ENCODE data around the gene NVL.

The NVL gene

DNA sequence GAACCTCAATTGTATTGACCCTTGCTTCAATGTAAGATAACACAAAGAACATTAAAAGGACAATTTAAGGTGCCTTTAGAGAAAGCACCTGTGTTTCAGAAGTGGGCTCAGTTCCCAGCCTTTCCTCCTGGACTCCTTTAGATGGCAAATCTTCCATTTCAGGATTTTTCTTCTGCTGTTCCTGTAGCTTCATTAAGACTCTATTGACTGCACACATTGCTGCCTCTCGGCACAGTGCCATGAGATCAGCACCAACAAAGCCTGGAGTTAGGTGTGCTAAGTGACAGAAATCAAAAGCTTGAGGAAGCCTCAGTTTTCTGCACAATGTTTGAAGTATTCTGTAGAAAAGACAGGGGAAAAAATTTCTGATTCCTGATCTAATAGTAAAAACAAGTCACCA, 40.6 kb downstream of the NVL start:
- in situ Hi-C loops (cut with HindIII; ENCODE audit: low sequenced_read_pairs) = loop anchor here (5.0 kb wide), 1 partner anchor 122 kb away; no protein-coding TSS in a partner anchor

DNA sequence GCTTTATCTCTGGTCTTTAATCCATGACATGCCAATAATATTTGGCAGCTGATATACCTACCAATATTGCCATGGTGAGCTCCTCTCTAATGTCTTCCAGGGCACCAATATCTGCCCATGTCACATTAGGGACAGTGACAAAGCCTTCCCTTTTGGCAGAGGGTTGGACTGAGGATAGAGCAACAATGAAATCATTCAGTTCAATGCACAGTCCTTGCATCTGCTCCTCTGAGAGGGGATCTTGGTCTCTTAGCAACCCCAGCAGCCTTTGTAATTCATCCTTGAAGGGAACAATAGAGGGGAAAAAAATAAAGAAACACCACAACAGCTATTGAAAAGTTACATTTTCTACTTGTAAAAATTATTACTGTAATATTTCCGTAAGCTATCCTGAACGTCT, 42.3 kb downstream of the NVL start:
- in situ Hi-C loops (cut with HindIII; ENCODE audit: low sequenced_read_pairs) = loop anchor here (5.0 kb wide), 1 partner anchor 120 kb away; no protein-coding TSS in a partner anchor

DNA sequence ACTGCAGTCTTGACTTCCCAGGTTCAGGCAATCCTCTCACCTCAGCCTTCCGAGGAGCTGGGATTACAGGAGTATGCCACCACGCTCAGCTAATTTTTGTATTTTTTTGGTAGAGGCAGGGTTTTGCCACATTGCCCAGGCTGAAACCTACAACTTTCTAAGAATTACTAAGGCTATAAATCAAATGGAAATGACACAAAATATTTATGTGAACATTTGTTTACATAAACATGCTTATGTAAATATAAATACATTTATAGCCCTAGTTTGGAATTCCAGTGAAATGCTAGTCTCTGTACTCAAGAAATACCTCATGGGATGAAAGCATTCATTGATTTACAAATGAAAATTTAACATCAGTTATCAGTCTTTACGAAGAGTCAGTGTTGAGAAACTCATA, 47.8 kb downstream of the NVL start:
- in situ Hi-C loops (cut with HindIII; ENCODE audit: low sequenced_read_pairs) = no loop called here

DNA sequence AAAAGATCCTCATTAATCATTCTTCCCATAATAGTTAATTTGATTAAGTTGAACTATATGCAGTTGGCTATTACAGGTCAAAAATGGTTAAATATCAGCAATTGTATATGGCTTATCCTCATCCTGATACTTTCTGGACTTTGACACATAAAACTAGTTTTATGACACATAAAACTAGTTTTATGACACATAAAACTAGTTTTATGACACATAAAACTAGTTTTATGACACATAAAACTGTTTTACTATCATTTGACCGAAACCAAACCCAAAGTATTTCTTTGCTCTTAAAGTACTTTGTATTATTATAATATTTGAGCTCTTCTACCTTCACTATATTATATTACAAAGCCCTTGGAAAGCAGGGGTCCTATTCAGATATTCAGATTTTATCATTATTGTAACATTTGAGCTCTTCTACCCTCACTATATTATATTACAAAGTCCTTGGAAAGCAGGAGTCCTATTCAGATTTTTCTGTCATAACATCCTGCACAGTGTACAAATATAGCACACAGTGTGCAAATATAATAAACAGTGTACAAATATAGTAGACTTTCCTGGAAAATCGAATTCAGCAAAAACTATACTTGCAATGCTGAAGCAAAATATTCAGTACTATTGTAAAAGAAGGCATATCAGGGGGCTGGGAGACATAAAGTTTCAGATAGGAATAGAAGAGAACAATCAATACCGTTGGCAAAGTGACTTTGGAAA, 53.0 kb downstream of the NVL start:
- in situ Hi-C loops (cut with HindIII; ENCODE audit: low sequenced_read_pairs) = no loop called here

DNA sequence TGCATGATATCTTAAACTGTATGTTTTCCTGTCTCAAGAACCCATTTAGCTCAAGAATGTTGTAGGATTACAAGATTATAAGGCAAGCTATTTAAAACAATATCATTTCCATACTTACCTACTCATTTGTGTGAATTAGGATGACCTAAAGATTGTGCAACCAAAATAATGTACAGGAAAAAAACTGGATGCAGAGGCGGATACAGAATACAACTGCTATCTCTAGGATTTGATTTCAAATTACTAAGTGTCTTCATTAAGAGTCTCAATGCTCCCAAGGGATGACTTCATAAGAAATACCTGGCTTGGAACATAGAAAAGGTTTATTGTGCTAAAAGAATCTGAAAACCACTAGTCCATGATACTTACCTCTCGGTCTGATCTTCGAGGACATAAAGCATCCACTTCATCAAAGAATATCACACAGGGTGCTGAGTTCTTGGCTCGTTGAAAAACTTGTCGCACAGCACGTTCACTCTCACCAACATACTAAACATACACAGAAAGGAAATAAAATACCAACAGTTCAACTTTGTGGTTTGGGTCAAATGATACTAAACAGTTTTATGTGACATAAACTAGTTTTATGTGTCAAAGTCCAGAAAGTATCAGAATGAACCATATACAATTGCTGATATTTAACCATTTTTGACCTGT, 54.9 kb downstream of the NVL start:
- in situ Hi-C loops (cut with HindIII; ENCODE audit: low sequenced_read_pairs) = no loop called here

DNA sequence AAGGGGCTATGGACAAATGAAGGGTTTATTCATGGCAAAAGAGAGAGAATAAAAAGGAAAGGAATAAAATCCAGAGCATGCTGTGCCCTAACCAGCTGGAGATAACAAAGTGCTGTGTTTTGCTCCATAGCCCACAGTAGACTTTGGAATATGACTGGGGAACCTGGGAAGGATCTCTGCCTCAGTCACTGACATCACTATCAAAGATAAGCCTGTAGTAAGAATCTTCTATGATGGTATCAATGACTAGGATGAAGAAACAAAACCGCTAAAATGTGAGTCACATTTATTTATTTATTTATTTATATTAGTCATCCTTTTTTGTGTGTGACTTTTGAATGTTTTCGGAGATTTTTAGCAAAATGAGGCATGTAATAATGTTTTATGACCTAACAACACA, 56.3 kb downstream of the NVL start:
- in situ Hi-C loops (cut with HindIII; ENCODE audit: low sequenced_read_pairs) = no loop called here

DNA sequence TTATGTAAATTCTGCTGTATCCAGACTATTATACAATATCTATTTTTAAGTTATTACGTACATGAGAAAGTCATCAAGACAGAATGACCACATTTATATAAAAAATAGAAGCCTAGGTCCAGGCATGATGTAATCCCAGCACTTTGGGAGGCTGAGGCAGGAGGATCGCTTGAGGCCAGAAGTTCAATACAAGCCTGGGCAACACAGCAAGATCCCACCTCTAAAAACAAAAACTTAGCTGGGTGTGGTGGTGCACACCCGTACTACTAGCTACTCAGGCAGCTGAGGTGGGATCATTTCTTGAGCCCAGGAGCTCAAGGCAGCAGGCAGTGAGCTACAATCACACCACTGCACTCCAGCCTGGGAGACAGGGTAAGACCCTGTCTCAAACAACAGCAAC, 58.9 kb downstream of the NVL start:
- in situ Hi-C loops (cut with HindIII; ENCODE audit: low sequenced_read_pairs) = no loop called here

DNA sequence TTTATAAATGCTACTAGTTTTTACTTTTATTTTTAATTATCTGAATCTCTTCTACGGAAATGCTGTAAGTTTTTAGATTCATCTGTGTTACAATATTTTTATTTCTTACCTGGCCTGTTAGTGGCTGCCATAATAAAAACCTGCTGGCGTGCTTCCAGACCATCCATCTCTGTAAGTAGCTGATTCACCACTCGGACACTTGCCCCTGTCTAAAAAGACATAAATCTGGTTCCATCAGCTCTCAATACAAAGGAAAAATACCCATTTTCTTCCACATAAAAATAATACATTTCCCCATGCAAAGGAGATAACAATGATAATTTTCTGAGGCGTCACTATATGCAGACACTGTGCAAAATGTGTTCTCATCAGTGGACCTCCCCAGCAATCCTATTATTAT, 62.0 kb downstream of the NVL start:
- in situ Hi-C loops (cut with HindIII; ENCODE audit: low sequenced_read_pairs) = no loop called here

DNA sequence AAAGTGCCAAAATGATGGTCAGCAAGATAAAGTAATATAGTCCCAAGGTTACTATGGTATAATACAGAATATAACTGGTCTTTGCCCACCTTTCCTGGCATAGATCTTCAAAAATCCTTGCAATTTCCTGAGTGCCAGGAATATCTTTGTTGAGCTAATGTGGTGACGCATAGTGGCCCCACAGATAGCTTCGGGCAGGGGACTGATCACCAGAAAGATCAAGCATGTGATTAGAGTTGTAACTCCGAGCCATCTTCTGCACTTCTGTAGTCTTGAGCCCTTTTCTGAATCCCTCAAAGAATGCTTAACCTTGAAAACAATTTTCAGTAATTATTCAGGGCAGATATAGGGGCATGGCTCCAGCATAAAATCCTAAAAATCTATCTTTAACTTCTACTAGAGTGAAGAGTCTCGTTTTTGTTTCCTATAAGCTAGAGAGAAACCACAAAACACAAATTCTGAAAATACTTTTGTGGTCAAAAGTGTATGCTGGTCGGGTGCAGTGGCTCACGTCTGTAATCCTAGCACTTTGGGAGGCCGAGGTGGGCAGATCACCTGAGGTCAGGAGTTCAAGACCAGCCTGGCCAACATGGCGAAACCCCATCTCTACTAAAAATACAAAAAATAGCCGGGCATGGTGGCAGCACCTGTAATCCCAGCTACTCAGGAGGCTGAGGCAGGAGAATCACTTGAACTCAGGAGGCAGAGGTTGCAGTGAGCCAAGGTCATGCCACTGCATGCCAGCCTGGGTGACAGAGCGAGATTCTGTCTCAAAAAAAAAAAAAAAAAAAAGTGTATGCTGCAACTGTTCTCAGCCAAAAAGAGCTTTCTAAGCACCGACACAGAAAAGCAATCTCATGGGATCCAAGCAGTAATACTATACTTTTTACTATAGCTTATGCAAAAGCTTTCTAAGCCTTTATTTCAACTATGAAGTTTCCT, 62.8 kb downstream of the NVL start:
- in situ Hi-C loops (cut with HindIII; ENCODE audit: low sequenced_read_pairs) = no loop called here

DNA sequence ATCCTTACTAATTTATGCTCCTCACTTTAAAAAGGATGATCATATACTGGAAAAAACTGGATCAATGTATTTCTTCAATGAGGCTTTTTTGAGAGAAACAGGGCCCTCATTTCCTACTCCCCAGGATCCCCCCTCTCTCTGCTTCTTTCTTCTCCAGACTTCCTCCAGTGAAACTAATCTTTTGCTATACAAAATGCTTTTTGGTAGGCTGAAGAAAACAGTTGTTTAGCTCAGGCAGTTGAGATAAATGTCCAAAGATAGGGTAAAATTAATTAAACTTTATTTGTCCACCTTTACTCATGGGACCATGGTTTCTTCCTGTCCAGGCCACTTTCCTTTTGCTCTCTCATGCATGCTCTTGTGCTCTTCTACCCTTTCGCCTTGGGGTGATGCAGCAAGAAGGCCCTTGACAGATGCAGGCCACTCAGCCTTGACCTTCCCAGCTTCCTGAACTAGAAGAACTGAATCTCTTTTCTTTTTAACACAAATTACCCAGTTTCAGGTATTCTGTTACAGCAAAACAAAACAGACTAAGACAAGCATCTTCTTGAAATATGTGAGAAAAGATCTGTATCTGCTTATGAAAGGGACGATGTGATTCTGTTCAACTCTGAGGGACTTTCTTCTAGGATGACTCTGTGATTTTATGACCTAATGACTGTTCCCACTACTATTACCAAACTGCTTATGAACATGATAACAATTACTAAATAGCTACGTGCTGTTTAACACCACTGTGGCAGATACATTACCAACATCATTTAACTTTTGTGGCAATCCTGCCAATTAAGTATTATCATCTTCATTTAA, 63.7 kb downstream of the NVL start:
- in situ Hi-C loops (cut with HindIII; ENCODE audit: low sequenced_read_pairs) = no loop called here

DNA sequence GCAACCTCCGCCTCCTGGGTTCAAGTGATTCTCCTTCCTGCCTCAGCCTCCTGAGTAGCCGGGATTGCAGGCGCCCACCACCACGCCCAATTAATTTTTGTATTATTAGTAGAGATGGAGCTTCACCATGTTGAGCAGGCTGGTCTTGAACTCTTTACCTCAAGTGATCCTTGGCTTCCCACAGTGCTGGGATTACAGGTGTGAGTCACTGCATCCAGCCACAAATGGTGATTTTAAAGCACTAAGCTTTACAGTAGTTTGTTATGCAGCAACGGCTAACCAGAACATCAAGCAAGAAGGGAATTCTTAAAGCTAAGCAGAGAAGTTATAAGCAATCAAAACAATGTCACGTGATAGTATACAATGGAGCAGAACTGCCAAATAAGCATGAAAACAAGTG, 65.7 kb downstream of the NVL start:
- in situ Hi-C loops (cut with HindIII; ENCODE audit: low sequenced_read_pairs) = loop anchor here (5.0 kb wide), 1 partner anchor 93 kb away; the partner anchor contains the start of gene CNIH4

DNA sequence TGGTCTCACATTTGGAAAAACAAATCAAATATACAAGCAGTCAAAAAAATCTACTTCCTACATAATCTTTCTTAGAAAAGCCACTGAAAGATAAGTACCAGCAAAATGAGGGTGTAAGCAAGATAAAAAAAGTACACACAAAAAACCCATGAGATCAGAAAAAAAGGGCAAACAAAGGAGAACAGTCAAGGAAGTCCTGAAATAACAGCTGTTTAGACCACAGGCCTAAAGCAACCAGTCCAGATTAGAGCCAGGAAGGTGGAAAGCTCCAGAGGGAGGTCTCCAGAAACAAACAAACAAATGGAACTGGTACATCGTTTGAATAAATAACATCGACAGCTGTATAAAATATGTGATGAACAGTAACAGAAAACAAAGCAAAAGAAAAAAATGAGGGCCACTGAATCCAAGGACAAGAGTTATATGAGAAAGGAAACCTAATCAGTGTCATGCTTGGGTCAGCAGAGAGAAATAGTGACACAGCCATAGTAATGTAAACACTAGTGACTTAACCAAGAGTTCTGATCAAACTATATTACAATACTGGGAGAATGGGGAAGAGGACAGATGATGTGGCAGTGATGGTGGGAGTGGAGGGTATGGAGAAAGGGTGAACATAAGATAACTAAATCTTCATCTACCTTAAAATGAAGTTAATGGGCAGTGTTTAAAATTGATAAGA, 67.5 kb downstream of the NVL start:
- in situ Hi-C loops (cut with HindIII; ENCODE audit: low sequenced_read_pairs) = loop anchor here (5.0 kb wide), 1 partner anchor 95 kb away; the partner anchor contains the start of gene CNIH4

DNA sequence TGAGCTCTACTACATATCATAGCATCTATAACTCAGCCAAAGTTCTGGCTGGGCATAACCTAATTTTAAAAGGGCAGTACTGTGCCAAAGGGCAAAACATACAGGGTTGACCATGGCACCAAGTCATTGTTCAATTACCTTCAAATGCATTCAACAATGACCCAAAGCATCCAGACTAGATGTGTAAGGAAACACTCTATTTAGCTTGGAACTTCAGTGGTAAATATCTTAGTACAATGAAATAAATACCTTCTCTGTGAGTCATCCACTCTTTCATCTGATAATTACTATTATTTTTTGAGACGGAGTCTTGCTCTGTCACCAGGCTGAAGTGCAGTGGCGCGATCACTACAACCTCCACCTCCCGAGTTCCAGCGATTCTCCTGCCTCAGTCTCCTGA, 70.0 kb downstream of the NVL start:
- in situ Hi-C loops (cut with HindIII; ENCODE audit: low sequenced_read_pairs) = loop anchor here (5.0 kb wide), 1 partner anchor 97 kb away; the partner anchor contains the start of gene CNIH4

DNA sequence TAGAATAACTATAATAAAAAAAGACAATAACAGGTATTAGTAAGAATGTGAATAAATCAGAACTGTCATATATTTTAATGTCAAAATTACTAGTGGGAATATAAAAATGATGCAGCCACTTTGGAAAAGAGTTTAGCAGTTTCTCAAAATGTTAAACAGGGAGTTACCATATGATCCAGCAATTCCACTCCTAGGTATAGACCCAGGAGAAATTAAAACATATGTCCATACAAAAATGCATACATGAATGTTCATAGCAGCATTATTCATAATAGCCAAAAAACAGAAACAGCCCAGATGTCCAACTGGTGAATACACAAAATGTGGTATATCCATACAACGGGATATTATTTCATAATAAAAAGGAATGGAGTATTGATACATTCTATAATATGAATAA, 71.6 kb downstream of the NVL start:
- in situ Hi-C loops (cut with HindIII; ENCODE audit: low sequenced_read_pairs) = no loop called here

DNA sequence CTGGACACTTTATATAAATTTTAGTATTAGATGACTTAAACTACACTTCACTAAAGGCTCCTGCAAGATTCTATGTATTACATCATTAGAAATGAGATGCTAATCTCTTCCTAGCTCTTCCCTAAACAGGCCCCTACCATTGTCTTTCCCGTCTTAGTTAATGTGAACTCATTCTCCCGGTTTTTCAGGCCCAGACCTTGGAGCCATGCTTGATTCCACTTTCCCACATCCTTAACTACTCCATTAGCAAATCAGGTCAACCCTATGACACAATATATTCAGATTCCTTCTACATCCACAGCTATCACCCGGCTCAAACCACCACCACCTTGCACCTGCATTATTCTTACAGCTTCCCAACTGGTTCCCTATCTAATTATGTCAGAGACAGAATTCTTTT, 73.3 kb downstream of the NVL start:
- in situ Hi-C loops (cut with HindIII; ENCODE audit: low sequenced_read_pairs) = no loop called here

DNA sequence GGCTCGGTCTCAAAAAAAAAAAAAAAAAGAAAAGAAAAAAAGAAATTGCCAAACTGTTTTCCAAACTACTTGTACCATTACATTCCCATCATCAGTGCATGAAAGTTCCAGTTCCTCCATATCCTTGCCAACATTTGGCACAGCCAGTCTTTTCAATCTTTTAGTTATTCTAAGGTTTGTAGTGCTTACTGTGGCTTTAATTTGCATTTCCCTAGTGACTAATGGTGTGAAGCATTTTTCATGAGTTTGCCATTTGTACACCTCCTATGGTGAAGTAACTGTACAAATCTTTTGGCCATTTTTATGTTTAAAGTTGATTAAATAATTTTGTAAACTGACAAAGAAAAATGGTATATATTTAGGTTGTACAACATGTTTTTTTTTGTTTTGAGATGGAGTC, 76.3 kb downstream of the NVL start:
- in situ Hi-C loops (cut with HindIII; ENCODE audit: low sequenced_read_pairs) = no loop called here

DNA sequence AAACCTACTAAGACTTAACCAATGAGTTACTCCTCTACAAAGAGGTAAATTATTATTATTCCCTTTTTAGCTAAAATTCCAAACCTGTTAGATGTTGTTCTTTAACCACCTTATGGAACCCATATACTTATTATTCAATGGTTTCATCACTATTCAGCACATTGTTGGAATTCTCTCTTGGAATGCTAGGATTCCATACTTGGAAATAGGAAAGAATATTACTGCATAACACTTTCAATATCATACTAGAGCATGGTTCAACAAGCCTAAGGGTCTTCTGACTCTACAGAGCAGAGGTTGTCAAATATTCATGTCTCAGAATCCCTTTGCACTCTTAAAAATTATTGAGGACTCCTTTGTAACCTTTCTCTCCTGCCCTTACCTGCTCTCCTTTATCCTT, 77.5 kb downstream of the NVL start:
- in situ Hi-C loops (cut with HindIII; ENCODE audit: low sequenced_read_pairs) = no loop called here

DNA sequence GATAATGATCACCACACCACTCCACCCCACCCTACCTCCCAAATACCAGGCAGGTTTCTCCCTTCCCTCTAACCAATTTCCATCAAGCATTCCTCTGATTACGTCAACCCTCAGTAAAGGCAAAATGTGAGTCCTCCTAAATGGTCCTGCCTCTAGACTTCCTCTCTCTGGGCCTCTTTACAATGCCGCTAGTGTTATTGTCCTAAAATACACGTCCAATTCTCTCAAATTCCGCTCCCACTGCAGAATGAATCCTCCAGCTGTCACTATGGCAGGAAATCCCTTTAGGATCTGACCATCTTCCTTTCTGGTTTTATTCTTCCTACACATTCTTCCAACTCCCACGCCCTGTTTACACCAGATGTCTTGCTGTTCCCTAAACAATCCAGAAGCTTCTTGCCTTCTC, 78.2 kb downstream of the NVL start:
- in situ Hi-C loops (cut with HindIII; ENCODE audit: low sequenced_read_pairs) = no loop called here

DNA sequence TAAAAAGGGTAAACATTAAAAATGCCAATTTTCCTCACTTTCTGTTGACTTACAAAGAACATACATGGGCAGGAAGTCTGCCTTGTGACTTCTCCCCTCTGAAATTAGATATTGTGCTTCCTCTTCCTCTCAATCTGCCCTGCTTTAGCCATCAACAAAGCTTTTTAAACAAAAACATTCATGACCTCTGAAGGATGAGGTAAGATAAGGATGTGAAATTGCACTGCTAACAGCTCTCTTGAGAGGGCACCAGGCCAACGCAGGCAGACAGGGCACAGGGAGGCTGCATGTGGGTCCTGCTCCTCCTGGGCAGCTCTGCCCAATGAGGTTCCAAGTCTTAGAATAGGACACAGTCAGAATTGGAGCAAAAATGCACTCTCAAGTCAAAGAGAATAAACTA, 84.8 kb downstream of the NVL start:
- in situ Hi-C loops (cut with HindIII; ENCODE audit: low sequenced_read_pairs) = no loop called here

DNA sequence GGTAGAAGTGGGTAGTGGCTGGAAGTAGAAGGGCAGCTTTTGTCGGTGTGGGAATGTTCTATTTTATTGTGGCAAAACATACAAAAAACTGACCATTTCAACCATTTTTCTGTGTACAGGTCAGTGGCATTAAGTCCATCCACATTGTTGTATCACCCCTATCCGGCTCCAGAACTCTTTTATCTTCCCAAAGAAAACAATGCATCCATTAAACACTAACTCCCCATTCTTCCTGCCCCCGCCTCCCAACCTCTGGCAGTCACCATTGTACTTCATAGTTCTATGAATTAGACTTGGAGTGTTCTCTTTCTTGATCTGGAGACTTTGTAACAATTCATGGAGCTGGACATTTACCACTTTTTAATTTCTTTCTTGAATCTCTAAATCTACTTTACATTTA, 91.2 kb downstream of the NVL start:
- in situ Hi-C loops (cut with HindIII; ENCODE audit: low sequenced_read_pairs) = no loop called here
